K562 (cell line): ENCODE measurements around the gene ARHGAP26. TPM values are rescaled to one million over a fixed set of nuclear protein-coding genes. Genes with fewer than 3 reads are reported as not detected.

ENCODE experiments used
- ATAC-seq: fragments of 200-7000 bp; cut with Tn5 transposase; 3 replicates; pipeline ENCODE4 v1.9.1; 2020; ENCODE audit warnings: moderate library complexity
- BruUV-seq: library from RNA; stranded (reverse); fragments of 400-500 nt; replicated peaks from 2 replicates; lab custom pipeline; 2021; lab: Mats Ljungman, UMichigan
- CTCF ChIA-PET: fragments of 300-600 bp; formaldehyde crosslinking; extraction: SDS; loops from one replicate; lab custom pipeline; 2021; ENCODE audit warnings: low intra/inter-chr PET ratio; lab: Yijun Ruan, JAX
- POLR2A ChIA-PET: fragments of 300-600, 350-650 bp; sonication (Branson Sonifier 250); formaldehyde crosslinking; extraction: SDS; loops from one replicate; lab custom pipeline; 2021; ENCODE audit warnings: antibody characterized with exemption, inconsistent platforms; lab: Yijun Ruan, JAX
- DNase-seq, 4 experiments: peaks; one replicate each; pipeline versions ENCODE4 v3.0.0 to v3.0.0-alpha.2; 2011 to 2018; ENCODE audit warnings: low spot score in 3 of 4, mixed read lengths in 3 of 4; ENCODE audit errors: extremely low read depth in 1 of 4
- FAIRE-seq: peaks from 2 replicates; lab custom pipeline; 2011; peaks lifted over from hg19 to GRCh38; lab: Jason Lieb, UNC
- H2AFZ ChIP-seq: 2 replicates; pipeline ENCODE4 v1.6.0; 2011; ENCODE audit warnings: low read depth, low read length, control low read depth, inconsistent platforms
- H3K27ac ChIP-seq: fragments of 200-600 bp; 3 replicates; pipeline ENCODE4 v1.8.0; 2011; ENCODE audit warnings: low read depth, mild to moderate bottlenecking, control low read depth, inconsistent platforms, low read length, moderate library complexity, mixed read lengths; ENCODE audit errors: extremely low read depth
- H3K27me3 ChIP-seq, 2 experiments: fragments of 300-600 bp in 1 of 2; 2 replicates in 1 of 2; 3 replicates in 1 of 2; pipeline versions ENCODE4 v1.6.0 to v1.8.0; 2011; ENCODE audit warnings: inconsistent platforms in 2 of 2, low read length in 2 of 2, mild to moderate bottlenecking in 1 of 2, mixed read lengths in 1 of 2, moderate library complexity in 1 of 2; ENCODE audit not compliant: control insufficient read depth in 2 of 2, insufficient read depth in 2 of 2
- H3K36me3 ChIP-seq: fragments of 300-600 bp; 3 replicates; pipeline ENCODE4 v1.8.0; 2011; ENCODE audit warnings: mild to moderate bottlenecking, low read length, inconsistent platforms; ENCODE audit not compliant: control insufficient read depth, insufficient read depth
- H3K4me1 ChIP-seq, 2 experiments: fragments of 200-600 bp in 1 of 2; replicated peaks in 1 of 2; 2 replicates in 1 of 2; 3 replicates in 1 of 2; pipeline versions ENCODE4 v1.5.1 to v1.8.0; 2011; ENCODE audit warnings: inconsistent platforms in 2 of 2, low read length in 2 of 2, mild to moderate bottlenecking in 1 of 2, mixed read lengths in 1 of 2, moderate library complexity in 1 of 2; ENCODE audit not compliant: control insufficient read depth in 2 of 2, insufficient read depth in 2 of 2
- H3K4me2 ChIP-seq: 2 replicates; pipeline ENCODE4 v1.6.1; 2011; ENCODE audit warnings: low read length, control low read depth, inconsistent platforms, mixed read lengths; ENCODE audit not compliant: insufficient read depth
- H3K4me3 ChIP-seq: fragments of 200-600 bp; sonication (generic), shearing (Covaris generic); 2 replicates; pipeline ENCODE4 v1.5.1; 2016; ENCODE audit warnings: control low read depth, inconsistent platforms
- H3K79me2 ChIP-seq: fragments of 200-600 bp; 3 replicates; pipeline ENCODE4 v1.8.0; 2011; ENCODE audit warnings: low read length, inconsistent platforms; ENCODE audit not compliant: control insufficient read depth, insufficient read depth
- H3K9ac ChIP-seq, 2 experiments: 2 replicates each; pipeline versions ENCODE4 v1.6.0 to v1.6.1; 2011; ENCODE audit warnings: low read depth in 2 of 2, low read length in 2 of 2, control low read depth in 1 of 2, inconsistent platforms in 1 of 2, mild to moderate bottlenecking in 1 of 2, mixed read lengths in 1 of 2; ENCODE audit not compliant: insufficient read depth in 1 of 2
- H3K9me1 ChIP-seq: one replicate; pipeline ENCODE4 v1.6.0; 2011; ENCODE audit warnings: inconsistent platforms, mild to moderate bottlenecking, low read length, moderate library complexity; ENCODE audit not compliant: control insufficient read depth, insufficient read depth
- H3K9me3 ChIP-seq: replicated peaks from 2 replicates; pipeline ENCODE4 v1.5.1; 2011; ENCODE audit warnings: low read depth, low read length, inconsistent platforms; ENCODE audit not compliant: control insufficient read depth, insufficient read depth
- H4K20me1 ChIP-seq: replicated peaks from 2 replicates; pipeline ENCODE4 v1.6.1; 2011; ENCODE audit warnings: low read length, inconsistent platforms, mixed read lengths; ENCODE audit not compliant: control insufficient read depth, insufficient read depth
- PTRF ChIP-seq: fragments of 450-650 bp; IDR thresholded peaks from 2 replicates; pipeline ENCODE4 v1.6.1; 2016; ENCODE audit warnings: mild to moderate bottlenecking, missing genetic modification characterization, missing compliant biosample characterization
- WGBS: fragments of 100-300 bp; shearing (Covaris generic); methylation state at CpG from one replicate; pipeline ENCODE4 v1.1.6; 2016; ENCODE audit warnings: low coverage, mixed read lengths; ENCODE audit not compliant: insufficient coverage; ENCODE audit errors: missing lambda C conversion rate; 5-methylcytosine and 5-hydroxymethylcytosine counted together
- in situ Hi-C: fragments of 300-500 bp; cut with MboI; formaldehyde crosslinking; loops from 4 replicates; pipeline ENCODE4 v1.15.0; 2018; ENCODE audit warnings: inconsistent platforms, mixed read lengths
- intact Hi-C: fragments of 100-400 bp; cut with micrococcal nuclease; formaldehyde crosslinking; loops from 2 replicates; pipeline ENCODE4 v1.14.2; 2022
- polyA plus RNA-seq, 8 experiments: library from polyadenylated mRNA; depleted of rRNA in 4 of 8; stranded (reverse) in 5 of 8; unstranded in 3 of 8; fragments of >200 nt; fragmentation: Nextera tagmentation in 2 of 8; fragmentation: Illumina TruSeq in 1 of 8; extraction: Ambion mirVana in 2 of 8; extraction: Trizol in 1 of 8; gene quantifications; 2 replicates each; pipeline versions ENCODE4 v1.2.1 to v1.2.3, GENCODE V29; 2011 to 2014; ENCODE audit warnings: inconsistent platforms in 1 of 8, missing spikeins in 1 of 8
- total RNA-seq, 7 experiments: library from RNA; depleted of rRNA in 6 of 7; stranded (reverse); fragments of >200 nt in 6 of 7; fragmentation: Illumina TruSeq in 2 of 7; extraction: Trizol in 2 of 7; gene quantifications; 2 replicates each; pipeline versions ENCODE4 v1.2.1 to v1.2.3, GENCODE V29; 2011 to 2021; ENCODE audit warnings: low replicate concordance in 1 of 7
- TF ChIP-seq, protein P1 (sequence below): fragments of 450-650 bp; formaldehyde crosslinking; IDR thresholded peaks from 2 replicates; pipeline ENCODE4 v1.4.0; 2020; ENCODE audit warnings: mild to moderate bottlenecking, moderate library complexity

Gene ARHGAP26
- total and polyA plus RNA-seq, 9 of the 15 experiments (the other 6 are each of a cell fraction or from before 2014, with no cell fraction given): 0.13 to 1.1 (median 0.55) TPM

DNA sequence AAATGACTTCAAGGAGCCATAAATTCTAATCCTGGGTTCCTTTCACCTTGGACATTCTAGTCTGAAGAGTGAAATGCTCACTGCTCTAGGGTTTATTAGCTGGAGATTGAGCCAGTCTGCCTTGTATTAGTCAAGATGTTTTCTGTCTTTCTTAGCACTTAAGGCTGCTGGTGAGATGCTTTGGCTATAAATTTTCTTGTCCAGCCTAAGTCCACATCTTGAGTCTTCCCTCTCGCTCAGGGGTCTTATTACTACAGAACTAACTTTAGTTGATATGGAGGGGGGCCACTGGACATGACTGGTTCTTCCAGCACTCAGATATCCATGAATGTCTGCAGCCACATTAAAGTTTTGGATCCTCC, 316.4 kb downstream of the ARHGAP26 start:
- TF ChIP-seq, protein P1, sequence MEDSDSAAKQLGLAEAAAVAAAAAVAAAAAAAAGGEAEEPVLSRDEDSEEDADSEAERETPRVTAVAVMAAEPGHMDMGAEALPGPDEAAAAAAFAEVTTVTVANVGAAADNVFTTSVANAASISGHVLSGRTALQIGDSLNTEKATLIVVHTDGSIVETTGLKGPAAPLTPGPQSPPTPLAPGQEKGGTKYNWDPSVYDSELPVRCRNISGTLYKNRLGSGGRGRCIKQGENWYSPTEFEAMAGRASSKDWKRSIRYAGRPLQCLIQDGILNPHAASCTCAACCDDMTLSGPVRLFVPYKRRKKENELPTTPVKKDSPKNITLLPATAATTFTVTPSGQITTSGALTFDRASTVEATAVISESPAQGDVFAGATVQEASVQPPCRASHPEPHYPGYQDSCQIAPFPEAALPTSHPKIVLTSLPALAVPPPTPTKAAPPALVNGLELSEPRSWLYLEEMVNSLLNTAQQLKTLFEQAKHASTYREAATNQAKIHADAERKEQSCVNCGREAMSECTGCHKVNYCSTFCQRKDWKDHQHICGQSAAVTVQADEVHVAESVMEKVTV (CRISPR knock-in tag): no peak
- TF ChIP-seq PTRF (tag): no peak
- TF ChIP-seq, all 486 proteins: peak for 0
- in situ Hi-C loops (no loop called here), intact Hi-C loops (no loop called here)
- ChIA-PET POLR2A (interaction anchor here (1.1 kb wide), 1 partner anchor 10 kb away, joined by 4 read pairs; no protein-coding TSS in a partner anchor), CTCF (no interaction called here)
- Histone ChIP-seq H3K27ac (no peak overlapping the region), H3K9me1 (no peaks in the 10 kb centered on the region), H3K79me2 (no peaks in the 10 kb centered on the region), H3K36me3 (no peaks in the 10 kb centered on the region), H4K20me1 (no peaks in the 10 kb centered on the region), H3K27me3 (peaks cover 17 to 26% of the 10 kb centered on the region in 2 experiments; a peak in 4 of 5 replicates), H3K9me3 (no peaks in the 10 kb centered on the region), H3K4me2 (no peak overlapping the region), H3K4me1 (no peaks in the 10 kb centered on the region), H3K9ac (no peak overlapping the region), H3K4me3 (no peak overlapping the region), H2AFZ (no peak overlapping the region)
- BruUV-seq: no TSS peak
- no peak for FAIRE-seq
- WGBS: 6% methylated on average over 1 of the region's 1 CpG
- DNase-seq: no peak
- ATAC-seq: no peak
